Measurements from ENCODE around the gene KDM2B.

DNA sequence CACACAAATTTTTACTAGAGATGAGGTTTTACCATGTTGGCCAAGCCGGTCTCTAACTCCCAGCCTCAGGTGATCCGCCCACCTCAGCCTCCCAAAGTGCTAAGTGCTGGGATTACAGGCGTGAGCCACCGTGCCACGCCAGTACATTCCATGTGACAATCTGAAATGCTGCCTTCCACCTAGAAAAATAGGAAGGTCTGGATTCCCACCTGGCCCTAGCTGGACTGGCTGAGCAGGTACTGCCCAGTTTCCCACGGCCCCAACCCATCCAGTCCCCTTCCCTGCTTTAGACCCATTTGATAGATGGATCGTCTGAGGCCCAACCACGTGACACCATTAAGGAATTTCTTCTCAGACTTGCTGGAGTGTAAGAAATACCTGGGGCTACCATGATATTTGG is 55.4 kb downstream of the KDM2B start:
- TF ChIP-seq, protein P1, sequence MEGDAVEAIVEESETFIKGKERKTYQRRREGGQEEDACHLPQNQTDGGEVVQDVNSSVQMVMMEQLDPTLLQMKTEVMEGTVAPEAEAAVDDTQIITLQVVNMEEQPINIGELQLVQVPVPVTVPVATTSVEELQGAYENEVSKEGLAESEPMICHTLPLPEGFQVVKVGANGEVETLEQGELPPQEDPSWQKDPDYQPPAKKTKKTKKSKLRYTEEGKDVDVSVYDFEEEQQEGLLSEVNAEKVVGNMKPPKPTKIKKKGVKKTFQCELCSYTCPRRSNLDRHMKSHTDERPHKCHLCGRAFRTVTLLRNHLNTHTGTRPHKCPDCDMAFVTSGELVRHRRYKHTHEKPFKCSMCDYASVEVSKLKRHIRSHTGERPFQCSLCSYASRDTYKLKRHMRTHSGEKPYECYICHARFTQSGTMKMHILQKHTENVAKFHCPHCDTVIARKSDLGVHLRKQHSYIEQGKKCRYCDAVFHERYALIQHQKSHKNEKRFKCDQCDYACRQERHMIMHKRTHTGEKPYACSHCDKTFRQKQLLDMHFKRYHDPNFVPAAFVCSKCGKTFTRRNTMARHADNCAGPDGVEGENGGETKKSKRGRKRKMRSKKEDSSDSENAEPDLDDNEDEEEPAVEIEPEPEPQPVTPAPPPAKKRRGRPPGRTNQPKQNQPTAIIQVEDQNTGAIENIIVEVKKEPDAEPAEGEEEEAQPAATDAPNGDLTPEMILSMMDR (IDR thresholded peaks at IDR 0.05; ENCODE audit: low read depth, low read length): no peak
- no peak for TF ChIP-seq POLR2A (IDR thresholded peaks at IDR 0.05; ENCODE audit: extremely low read depth, insufficient read length)
- TF ChIP-seq MYC (IDR thresholded peaks at IDR 0.05; ENCODE audit: low read depth, low read length): no peak

Measured in NB4 (cell line).